GM21529 (cell line): ENCODE results near the gene SCLT1.
"Not testable (repeated sequence)": the region's sequence is repeated elsewhere in the genome, so short reads cannot be mapped to it uniquely, and the experiment has no call there.

Source experiments
- ATAC-seq: cut with Tn5 transposase; IDR thresholded peaks from one replicate; pipeline ENCODE4 v1.9.1; 2021; ENCODE audit not compliant: unreplicated experiment

SCLT1 gene

DNA sequence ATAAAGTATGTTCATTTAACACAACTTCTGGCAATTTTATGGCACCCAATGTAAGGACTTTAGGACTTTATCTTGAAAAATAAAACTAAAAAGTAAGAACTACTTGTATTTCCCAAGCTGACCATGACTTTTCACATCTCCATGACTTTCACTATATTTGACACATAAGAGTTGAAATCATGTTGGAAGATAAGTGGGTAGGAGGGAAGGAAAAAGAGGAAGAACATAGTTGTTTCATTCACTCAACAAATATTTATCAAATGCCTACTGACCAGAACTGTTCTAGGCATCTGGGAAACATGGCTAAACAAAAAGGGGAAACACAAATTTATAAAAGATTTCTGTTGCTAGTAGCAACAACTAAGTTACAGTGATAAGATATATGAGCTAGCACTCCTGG, 16.0 kb downstream of the SCLT1 start:
- ATAC-seq: no peak

DNA sequence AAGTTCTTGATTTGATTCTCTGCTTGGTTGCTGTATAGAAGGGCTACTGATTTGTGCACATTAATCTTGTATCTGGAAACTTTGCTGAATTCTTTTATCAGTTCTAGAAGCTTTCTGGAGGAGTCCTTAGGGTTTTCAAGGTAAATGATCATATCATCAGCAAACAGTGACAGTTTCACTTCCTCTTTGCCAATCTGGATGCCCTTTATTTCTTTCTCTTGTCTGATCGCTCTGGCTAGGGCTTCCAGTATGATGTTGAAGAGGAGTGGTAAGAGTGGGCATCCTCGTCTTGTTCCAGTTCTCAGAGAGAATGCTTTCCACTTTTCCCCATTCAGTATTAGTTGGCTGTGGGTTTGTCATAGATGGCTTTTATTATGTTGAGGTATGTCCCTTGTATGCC, 23.8 kb downstream of the SCLT1 start:
- ATAC-seq: not testable (repeated sequence)

DNA sequence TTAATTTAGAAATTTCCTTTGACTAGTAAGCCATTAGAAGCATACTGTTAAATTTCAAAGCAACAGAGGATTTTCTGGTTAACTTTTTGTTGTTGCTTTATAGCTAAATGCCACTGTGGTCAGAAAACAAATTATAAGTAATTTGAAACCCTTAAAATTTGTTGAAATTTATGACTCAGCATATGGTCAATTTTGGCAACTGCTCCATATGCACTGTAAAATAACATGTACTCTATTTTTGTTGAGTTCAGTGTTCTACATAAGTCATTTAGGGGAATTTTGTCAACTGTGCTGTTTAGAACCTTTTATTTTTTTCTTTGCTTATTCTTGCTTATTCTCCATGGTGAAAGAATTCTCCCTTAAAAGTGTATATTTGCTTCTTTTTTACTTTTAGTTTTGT, 28.6 kb downstream of the SCLT1 start:
- no peak for ATAC-seq

DNA sequence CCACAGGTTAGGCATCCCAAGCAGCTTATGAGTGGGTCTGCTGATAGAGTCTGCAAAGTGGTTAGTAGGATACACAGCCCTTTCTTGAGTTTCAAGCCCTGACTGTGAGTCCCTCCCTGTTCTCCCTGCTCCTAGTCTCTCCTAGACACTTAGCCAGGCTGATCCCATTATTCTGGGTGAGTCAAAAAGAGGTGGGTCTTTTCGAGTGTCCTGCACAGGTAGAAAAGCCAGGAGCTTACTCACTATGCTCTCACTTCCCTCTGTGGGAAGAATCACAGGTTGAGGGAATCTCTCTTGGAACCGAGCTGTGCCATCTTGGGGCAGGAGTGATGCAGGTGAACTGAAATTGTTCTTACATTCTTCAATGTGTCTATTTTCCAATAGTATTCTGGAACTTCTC, 29.7 kb downstream of the SCLT1 start:
- no peak for ATAC-seq

DNA sequence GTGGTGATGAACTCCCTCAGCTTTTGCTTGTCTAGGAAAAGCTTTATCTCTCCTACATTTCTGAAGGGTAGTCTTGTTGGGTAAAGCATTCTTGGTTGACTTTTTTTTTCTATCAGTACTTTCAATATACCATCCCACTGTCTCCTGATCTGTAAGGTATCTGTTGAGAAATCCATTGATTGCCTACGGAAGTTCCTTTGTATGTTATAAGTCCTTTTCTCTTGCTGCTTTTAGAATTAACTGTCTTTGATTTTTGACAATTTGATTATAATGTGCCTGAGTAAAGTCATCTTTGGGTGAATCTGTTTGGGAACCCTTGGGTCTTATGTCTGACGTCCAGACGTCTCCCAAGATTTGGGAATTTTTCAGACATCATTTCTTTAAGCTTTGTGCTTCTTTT, 30.8 kb downstream of the SCLT1 start:
- no peak for ATAC-seq

DNA sequence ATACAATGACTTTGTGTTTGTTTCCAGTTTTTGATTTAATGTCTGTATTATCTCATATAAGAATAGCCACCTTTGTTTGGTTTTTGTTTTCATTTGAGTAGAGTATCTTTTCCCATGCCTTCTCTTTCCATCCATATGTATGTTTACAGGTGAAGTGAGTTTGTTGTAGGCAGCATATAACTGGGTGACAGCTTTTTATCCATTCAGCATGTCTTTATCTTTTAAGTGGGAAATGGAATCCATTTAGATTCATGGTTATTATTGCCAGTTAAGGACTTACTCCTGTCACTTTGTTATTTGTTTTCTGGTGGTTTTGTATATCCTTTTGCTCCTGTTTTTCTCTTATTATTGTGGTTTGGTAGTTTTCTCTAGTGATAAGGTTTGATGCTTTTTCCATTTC, 34.3 kb downstream of the SCLT1 start:
- no peak for ATAC-seq

DNA sequence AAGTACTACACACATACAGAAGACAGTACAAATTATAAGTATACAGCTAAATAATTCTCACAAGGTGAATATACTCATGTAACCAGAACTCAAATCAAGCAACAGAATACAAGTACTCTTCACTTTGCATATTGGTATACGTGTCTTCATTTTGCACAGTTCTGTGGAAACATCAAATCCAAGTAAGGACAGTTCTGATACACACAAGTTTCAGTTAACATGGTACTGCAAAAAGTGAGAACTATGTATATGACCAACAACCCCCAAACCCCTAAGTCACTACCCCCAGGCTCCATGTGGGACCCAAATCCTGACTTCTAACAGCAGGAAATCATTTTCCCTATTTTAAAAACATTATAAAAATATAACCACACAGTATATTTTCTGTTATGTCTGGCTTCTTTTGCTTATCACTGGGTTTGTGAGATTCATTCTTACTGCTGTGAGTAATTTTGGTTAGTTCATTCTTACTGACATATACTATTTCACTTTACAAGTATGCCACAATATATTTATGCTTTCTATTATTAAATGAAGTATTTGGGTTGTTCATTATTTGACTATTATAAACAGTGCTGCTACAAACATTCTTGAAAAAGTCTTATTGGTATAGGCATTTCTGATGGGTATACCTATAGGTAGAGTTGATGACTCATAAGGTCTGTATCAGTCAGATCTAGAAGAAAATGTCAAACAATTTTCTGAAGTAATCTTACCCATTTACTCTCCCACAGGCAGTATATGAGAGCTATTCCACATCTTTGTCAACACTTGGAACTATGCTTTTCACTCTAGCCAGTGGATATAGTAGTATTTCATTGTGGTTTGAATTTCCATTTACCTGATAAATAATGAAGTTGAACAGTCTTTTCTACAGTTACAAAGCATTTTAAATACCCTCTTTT, 47.0 kb downstream of the SCLT1 start:
- ATAC-seq: no peak

DNA sequence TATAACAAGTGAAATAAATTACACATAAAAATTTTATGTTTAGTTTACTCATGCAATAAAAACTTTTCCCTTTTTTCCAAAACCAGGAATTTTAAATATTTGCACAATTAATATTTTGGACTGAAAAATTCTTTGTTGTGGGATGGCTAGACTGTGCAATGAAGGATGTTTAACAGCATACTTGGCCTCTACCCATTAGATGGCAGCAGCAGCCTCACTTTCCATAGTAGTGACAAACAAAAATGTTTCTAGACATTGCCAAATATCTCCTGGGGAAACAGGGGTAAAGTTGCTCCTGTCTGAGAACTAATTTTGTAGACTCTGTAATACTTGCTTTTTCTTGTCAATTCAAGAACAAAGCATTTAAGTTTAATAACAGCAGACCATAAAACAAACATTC, 49.8 kb downstream of the SCLT1 start:
- ATAC-seq: no peak

DNA sequence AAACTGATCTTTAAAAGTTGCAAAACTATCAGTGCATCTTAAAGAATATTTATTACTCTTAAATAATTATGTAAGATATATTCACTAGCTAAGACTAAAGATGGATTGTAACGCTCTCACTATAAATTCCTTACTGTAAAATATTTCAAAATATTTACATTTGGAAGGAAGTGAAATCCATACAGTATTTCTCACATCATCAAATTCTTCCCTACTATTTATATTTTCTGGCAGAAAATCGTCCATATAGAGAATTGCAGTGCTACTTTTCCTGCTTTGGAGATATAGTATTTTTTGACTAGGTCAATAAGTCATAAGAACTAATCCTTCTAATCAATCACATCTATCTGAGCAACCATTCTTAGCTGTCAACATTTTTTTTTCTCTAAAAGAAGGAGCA, 52.9 kb downstream of the SCLT1 start:
- ATAC-seq: no peak

DNA sequence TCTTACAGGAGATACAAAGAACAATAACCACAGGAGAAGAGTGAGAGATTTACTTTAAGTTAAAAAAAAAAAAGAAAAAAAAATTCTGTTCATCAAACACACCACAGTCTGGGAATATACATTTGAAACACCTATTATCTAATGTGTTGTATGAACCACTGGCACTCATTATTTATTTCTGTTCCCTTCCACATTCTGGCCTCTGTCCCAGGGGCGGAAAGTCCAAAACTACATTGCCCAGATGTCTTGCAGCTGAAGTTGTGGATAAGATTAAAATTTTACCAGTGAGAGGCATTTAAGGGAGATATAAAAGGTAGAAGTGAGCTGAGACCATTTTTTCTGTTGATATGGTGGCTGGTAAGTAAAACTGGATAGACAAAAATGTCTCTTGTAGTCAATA, 56.2 kb downstream of the SCLT1 start:
- ATAC-seq: no peak

DNA sequence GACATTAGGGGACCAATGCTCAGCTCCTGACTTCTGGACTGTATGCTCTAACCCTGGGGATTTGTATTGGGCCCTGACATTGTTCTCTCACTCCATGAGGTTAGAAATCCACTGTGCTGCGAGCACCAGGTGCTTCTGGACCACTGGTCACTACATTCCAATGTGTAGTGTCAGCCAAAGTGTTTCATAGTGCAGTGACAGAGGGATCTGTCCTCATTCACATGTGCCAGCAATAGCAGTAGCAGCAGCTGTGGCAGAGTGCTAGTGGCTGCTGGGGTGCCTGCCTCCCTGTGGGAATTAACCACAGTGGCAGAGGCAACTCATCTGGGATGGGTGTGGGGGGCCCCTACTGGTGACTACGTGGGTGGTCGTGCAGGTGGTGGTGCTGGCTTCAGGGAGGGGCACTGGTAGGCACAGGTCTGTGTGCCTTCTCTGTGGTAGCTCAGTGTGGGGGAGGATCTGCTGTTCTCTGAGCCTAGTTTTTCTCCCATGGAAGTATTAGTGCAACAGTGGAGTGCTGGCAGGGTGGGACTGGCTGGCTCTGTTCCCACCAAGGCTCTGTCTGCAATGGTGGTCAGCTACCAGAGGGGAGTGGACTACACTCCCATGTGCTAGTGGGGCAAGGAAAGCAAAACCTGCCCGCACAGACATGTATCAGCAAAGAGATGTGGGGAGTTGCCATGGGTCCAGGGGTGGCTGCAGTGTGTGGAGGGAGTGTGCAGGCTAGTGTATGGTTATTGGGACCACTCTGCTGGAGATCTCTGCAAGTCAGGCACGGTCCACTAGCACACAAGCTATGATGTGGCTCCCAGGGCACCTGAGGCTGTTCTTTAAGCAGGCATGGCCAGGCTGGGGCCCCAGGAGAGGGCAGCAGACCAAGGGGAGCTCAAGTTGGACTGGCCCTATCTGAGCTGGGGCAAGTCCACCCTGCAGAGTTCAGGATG, 78.5 kb downstream of the SCLT1 start:
- ATAC-seq: no peak

DNA sequence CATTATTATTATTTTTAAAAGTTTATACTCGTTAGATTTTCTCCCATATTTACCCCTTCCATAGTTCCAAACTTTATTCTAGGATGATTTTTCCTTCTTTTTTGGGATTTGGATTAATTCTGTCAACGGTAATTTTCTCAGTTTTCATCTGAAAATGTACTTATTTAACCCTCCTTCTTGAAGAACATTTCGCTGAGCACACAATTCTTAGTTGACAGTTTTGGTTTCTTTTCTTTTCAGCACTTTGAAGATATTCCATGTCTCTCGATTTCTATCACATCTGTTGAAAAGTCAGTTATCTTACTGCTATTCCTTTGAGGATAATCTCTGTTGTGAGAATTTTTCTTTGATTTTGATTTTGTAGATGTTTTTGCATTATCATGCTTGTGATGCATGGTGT, 85.2 kb downstream of the SCLT1 start:
- ATAC-seq: no peak

DNA sequence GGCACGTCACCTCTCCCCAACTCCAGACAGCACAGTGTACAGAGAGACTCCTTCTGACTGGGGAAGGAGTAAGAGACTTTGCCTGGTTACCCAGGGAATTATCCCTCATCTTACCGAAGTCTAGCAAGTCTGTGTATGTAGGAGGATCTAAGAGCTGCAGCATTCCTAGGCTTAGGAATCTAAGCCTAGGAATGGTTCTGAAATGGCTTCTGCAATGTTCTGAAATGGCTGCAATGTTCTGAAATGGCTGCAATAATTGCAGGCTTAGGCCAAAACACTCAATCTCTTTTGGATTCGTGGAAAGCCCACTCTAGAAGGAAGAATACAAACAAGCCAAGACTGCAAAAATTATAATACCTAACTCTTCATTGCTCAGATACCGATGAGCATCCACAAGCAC, 106.4 kb downstream of the SCLT1 start:
- ATAC-seq: no peak

DNA sequence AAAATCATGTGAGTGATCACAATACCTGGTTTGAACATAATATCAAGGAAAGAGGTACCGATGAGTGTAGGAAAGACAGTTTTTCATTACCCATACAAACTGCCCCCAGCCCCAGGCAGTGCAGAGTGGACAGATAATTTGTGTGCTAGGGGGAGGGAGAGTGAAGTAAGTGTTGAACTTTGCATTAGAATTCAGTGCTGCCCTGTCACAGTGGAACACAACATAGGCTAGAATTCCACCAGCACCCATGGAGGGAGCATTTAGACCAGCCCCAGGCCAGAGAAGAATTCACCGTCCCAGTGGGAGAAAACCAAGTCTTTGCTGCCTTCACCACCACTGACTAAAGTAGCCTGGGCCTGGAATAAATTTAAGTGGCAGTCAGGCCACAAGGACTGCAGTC, 107.3 kb downstream of the SCLT1 start:
- ATAC-seq: no peak

DNA sequence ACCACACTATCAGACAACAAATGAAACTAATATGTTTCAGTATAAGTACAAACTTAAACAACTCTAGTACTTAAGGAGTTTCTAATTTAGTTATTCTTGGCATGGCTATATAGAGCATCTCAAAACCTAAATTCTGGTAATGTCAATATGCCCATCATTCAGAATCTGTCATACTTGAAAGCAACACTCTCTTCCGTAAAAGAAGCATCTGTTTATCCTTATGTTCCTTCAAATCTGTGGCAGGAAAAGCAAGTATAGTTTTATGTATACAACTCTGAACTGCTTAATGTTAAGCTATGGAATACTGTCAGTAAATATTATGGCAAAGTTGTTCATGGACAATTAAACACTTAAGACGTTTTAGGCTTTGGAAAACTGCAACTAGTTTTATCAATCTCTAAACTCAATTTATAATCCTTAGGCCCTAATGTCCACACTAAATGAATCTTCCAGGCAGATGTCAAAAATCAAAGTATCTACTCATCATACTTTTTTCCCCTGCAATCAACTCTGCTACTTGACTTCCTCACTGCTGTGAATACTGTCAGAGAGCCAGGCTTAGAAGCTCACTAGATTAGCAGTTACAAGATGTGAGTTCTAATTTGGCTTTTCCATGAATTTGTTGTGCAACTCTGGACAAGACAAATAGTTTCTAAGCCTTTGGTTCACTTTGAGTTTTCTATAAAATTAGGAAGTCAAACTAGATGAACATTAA, 109.4 kb downstream of the SCLT1 start:
- no peak for ATAC-seq

DNA sequence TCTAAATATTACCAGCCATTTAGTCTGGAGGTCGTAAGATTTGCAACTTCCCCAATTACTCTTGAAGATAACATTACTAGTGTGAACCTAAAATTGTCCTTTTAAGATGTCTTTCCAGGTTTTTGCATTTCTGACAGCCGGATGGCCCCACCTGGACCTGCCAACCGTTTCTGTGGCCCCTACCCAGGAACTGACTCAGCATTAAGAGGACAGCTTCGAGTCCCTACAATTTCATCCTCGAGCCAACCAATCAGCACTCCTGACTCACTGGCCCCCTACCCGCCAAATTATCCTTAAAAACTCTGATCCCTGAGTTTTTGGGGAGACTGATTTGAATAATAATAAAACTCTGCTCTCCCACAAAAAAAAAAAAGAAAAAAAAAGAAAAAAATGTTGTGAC, 112.0 kb downstream of the SCLT1 start:
- ATAC-seq: no peak

DNA sequence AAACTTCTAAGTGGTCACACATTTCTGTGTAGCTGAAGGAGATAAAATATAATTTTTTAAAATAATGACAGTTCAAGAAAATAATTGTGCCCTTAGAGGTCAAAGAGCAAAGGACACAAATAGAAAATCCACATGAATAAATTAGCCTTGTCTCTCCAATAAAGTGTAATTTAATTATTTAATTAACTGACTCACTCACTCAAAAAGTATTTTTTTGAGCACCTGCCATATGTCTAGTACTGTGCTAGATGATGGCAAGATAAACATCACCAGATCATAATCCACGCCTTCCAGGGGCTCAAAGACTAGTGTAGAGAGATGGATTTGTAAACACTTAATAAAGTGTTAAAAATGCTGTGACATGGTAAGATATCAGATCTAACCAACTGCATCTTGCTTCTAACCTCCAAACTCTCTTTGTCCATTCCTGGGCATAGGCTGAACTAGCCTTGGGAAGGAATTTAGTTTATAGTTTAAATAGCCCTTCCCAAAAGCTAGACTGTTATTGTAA, 112.5 kb downstream of the SCLT1 start:
- no peak for ATAC-seq

DNA sequence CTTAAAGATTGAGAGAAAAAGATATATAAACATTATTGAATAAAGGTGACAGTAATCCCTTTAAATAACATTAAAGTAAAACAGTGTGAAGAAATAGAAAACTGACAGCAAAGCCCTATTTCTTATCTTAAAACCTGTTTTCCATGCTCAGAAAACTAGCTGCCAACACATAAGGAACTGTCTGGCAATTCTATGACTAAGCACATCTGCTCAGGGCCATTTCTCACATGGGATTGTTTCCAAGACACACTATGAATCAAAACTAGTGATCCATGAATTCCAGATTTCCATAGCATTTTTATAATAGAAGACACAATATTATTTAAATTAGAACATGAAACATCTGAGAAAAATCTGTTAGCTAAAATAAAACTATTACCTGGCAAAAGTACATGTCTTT, 113.4 kb downstream of the SCLT1 start:
- no peak for ATAC-seq

DNA sequence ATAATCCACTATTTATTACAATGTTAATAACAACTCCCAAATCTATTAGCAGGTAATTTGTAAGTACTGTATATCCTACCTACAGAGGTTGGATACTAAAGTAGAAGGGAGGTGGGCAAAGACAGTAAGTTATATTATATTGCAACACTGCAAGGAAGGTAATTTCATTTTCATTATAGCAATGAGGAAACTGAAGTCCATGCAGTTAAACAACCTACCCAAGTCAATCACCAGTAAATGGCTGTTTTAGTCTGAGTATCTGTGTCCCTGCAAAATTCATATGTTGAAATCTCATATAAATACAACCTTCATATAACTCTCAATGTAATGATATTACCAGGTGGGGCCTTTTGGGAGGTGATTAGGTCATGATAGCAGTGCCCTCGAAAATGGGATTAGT, 114.4 kb downstream of the SCLT1 start:
- no peak for ATAC-seq

DNA sequence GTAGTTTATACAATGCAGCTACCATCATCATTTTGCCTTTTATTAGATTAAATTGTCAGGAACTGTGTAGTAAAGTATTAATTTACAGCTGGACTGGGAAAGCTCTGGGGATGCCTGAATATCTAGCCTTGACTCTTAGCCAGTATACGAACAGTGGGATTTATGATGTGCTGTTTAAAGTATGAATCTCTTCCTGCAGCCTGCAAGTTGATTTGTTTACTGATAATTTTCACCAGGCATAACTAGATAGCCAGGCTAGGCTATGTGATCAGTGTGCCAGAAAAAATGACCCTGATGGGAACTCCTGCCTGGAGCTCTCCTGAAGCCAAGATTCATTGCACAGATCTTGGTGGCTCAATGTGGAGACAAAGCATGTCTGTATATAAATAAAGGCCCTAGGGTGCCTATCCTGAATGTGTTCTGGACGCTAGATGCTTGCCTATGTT, 119.2 kb downstream of the SCLT1 start:
- ATAC-seq: no peak

DNA sequence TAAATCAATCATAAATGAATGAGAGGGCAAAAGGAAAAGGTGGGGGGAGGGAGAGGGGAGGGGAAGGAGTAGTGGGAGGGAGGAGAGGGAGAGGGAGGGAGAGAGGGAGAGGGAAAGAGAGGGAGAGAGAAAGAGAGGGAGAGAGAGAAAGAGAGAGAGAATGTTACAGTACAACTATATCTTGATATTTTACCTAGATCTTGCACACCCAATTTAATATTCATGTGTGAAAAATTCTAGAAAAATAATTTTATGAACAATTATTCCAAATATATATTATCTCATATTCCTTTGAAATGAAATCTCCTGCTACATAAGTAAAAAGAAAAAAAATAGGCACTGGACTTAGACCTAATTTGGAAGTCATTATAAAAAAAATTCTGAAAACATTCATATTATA, 120.0 kb downstream of the SCLT1 start:
- no peak for ATAC-seq
